ENCODE measurements around the gene KIF12.

Gene KIF12

DNA sequence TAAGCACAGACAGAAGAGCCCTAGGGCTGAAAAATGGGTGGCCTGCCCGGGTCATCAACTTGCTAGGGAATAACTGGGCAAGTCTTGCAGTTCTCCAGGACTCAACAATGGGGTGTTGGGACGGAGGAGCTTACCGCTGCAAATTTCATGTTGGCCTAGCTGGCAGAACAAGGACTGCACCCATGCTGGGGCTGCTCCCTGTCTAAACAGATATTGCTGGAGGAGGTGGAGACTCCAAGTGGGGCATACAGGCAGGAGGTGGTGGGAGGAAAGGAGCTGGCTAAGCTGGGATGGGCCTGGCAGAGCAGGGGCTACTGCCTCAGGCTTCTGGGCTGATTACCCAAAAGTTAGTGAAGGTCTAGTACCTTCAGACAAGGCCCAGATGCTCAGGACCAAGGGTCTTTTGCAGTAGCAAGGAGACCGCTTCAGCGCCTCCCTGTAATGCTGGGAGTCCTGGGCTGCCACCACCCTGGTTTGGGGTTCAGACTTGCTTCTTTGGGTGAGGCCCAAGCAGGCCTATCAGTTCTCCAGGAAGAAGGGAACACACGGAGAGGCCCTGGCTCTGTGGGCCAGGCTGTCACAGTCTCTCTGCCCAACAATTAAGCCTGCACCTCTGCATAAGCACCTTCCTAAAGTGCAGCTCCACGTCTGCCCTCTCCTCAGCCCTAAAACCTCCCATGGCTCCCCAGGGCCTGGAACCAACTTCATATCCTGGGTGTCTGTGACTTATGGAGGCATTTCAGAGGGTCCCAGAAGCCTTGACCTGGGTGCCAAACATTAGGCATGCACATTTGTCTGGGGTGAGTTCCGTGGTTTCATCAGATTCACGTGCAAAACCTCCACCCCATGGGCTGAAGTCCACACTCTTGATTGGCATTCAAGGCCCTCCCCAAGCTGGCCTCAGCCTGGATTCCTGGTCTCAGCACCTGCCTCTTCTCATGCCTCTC, 24.2 kb upstream of the KIF12 start:
- no peak for DNase-seq

DNA sequence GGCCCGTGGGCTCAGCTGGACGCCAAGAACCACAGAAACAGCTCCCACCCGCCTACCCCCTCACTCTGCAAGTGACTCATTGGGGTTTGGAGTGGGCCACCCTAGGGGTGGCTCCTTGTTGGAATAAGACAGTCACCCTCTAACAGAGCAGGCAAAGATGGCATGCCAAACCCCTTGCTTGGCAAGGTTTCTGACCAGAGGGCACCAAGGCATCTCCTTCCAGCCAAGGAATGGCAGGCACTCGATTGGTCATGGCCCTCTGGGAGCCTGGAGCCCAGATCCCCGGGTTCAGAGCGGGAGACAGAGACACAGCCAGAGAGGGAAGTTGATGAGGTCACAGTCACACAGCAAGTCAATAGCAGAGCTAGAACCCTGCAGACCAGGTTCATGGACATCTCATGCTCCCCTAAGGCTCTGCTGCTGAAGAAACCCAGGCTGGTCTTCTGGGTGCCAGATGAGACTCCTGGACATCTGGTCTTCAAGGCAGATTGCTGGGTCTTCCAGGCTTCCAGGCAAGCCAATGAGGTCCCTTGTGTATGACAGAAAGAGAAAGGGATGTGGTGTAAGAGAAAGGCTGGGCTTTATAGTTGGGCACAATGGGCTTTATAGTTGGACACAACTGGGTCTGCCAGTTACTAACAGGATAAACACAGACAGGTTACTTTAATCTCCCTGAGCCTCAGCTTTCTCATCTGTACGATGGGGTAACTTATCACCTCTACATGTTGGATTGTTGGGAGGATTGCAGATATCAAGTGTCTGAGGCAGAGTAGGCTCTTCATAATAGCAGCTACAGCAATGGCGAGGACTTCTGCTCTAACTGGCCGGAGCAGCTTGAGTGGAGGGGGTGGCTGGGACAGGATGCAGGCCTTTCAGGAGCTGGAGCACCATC, 23.3 kb upstream of the KIF12 start:
- no peak for DNase-seq

DNA sequence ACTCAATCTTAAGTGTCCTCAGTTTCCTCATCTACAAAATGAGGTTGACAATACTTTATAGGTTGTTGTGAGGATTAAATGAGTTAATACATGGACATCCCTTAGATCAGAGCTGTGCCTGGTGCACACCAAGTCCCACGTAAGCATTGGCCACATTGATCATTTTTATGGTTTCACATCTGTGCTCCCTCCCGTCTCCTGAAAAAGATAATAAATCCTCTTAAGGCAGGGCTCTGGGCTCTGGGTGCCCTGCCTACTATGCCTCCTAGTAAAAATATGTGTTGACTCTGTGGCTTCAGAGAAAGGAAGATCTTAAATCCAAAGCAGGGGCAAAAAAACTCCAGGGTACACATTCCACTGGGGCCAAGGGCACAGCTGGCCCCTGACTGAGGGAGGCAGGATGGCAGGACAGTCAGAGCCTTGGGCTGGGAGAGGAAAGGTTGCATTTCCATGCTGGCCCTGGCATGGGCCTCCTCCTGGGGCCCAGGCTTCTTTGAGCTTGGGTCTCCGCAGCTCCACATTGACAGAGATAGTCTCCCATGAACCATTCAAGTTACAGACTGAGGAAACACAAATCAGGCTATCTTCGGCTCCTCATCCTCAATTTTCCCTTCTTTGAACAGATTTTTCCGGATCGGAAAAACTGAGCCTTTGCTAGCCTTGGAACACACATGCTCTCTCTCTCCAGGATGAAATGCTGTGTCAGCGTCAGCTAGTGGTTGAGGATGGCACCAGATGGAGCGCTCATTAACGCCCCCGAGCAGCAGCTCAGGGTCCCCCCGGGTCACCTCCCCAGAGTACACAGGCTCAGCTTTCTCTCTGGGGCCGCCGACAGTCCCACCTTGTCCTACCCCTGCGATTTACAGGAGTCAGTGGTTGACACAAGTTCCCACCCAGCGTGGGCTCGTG, 22.4 kb upstream of the KIF12 start:
- no peak for DNase-seq

DNA sequence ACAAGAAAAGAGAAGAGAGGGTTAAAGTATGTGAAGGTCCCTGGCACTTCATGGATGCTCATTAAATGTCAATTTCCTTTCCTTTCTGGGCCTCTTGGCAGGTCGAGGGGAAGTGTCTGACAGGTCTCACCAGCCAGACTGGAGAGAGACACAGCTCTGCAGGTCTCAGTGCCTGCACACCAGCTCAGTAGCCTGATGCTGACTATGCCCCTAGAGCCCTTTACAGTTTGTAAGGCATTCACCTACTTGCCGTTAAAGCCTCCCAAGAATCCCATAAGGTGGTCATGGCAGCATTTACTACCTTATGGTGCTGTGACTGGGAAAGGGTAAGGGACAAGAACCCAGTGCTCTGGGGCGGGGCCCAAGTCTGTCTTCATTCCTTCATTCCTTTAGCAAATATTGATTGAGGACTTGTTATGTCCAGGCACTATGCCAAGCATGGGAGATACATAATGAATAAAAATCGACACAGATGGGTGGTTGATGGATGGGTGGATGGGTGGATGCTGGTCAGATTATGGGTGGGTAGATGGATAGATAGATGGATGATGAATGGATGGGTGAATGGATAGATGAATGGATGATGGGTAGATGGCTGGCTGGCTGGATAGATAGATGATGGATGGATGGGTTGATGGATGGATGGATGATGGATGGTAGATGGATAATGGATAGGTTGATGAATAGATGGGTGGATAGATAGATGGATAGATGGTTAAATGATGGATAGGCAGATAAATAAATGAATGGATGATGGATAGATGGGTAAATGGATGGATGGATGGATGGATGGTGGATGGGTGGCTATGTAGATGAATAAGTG, 21.3 kb upstream of the KIF12 start:
- no peak for DNase-seq

DNA sequence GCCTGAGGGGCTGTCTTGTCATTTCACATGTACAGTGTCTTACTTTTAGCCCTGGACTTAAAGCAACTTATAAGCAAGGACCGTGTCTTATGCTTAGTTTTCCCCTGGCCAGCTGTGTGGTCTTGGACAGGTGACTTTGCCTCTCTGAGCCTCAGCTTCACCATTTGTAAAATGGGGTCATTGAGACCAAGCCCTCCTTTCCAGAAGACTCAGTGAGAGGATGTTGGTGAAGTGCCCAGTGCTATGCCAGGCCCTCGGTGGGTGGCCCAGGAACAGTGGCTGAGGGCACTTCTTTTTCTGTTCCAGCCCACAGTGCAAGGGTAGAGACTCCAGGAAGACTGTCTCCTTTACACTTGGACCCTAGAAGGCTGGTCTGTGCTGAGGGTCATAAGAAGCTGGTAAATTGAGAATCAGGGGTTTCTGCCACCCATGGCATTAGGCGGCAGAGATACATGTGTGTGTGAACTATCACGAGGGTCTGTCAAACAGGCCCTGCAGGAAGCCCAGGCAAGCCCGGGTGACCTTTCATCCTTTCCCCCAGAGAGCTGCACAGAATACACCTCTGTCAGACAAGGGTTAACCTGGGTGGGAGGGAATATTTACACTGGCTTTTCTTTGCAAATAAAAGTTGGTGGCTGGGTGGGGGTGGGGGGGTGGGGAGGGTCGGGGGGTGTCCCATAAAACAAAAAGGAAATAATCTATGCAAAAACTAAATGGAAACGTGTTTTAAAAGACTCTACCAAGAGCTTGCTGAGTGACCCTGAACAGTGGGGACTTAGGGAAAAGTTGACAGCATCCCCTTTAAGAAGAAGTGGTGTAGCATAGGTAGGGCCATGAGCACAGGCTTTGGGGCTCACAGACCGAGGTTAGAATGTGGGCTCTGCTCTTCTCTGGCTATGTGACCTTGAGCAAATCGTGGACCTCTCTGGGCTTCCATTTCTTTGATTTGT, 20.4 kb upstream of the KIF12 start:
- DNase-seq = no peak

GRCh38 chr9:114117996-114118830, 19.1 kb upstream of the KIF12 start:
- no peak for DNase-seq

GRCh38 chr9:114117614-114117995, 18.5 kb upstream of the KIF12 start:
- no peak for DNase-seq

GRCh38 chr9:114116126-114116747, 17.1 kb upstream of the KIF12 start:
- no peak for DNase-seq

GRCh38 chr9:114115654-114116125, 16.6 kb upstream of the KIF12 start:
- DNase-seq = no peak

DNA sequence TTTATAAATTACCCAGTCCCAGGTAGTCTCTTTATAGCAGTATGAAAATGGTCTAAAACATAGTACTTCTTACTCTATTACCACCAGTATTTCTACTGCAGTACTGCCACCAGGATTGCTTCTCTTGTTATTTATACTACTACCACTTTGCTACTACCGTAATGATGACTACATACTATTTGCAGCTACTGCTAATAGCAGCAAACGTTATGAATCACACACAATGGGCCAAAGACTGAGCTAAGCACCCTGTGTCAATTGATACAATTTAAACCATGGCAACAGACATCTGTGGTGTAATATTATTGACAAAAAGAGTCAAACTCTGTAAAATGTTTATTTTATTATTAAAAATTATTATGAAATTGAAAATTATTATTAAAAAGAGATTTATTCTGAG, 15.3 kb upstream of the KIF12 start:
- no peak for DNase-seq

- DNase-seq = no peak
Measured at GRCh38 chr9:114112778-114113584, 13.9 kb upstream of the KIF12 start.

GRCh38 chr9:114112325-114112724, 13.2 kb upstream of the KIF12 start:
- DNase-seq = no peak

DNA sequence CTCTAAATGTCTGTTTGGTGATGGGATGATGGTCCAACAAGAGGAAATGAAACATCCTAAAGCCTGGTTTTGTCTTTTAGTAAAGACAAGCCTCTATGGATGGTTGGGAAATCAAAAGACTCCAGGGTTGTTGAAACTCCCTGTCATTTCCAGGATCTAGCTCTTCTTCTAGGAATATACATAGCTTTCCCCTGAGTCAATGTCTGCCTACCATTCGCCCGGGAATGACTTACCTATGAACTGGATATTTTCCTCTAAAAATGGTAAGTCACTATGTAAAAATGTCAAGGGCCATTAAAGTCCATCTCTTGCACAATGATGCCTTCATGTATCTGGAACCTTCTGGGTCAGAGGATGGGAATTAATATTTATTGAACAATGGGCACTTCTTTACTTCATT, 11.1 kb upstream of the KIF12 start:
- no peak for DNase-seq

DNA sequence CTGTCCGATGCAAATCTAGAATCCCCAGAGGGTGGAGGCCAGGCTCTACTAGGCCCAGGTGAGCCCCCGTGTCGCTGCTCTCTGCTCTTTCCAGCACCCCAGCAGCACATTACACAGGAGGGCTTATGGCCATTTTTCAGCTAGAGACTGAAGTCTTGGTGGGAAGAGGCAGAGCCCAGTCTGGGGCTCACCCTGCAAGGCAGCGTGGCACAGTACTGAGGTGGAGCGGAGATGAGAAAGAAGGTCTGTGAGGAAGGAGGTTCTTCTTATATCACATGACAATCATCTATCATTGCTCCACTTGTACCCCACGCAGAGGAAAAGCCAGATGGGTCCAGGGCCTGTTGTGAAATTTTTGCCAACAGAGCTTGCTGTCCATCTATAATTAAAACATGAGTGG, 10.0 kb upstream of the KIF12 start:
- no peak for DNase-seq

GRCh38 chr9:114108016-114108833, 9.1 kb upstream of the KIF12 start:
- no peak for DNase-seq

GRCh38 chr9:114107286-114108001, 8.4 kb upstream of the KIF12 start:
- DNase-seq = no peak

- DNase-seq = no peak
Measured at GRCh38 chr9:114105236-114105635, 6.1 kb upstream of the KIF12 start.

All from SIG-M5 (cell line).